GM21576 (cell line): ENCODE data around the gene PNMA5.
"Not testable (repeated sequence)": the region's sequence is repeated elsewhere in the genome, so short reads cannot be mapped to it uniquely, and the experiment has no call there.

ENCODE experiments used
- ATAC-seq: cut with Tn5 transposase; IDR thresholded peaks from one replicate; pipeline ENCODE4 v1.9.1; 2021; ENCODE audit warnings: mild to moderate bottlenecking, moderate library complexity; ENCODE audit not compliant: unreplicated experiment

The PNMA5 gene

DNA sequence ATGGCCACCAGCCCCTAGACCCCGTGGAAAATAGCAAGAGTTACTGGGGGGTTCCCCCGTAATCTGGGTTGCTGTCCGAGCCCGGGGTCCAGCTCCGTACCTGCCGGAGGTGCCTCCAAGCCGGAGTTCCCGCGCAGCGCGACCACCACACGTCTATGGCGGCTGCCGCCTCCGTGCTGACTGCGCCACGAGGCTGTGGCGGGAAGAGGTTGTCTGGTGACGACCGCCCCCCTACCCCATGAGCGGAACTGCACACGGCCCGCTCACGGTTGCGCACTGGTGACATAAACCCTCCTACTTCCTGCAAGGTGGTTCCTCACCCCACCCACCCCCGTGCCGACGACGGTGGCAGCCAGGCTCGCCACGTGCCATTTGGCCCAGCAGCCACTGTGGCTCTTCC lies at the start of gene PNMA5:
PNMA5 (minus strand) TSS at position 184 of the 400 bp plus-strand sequence. CDS start 2,518 bp downstream, outside the sequence.
- no peak for ATAC-seq

DNA sequence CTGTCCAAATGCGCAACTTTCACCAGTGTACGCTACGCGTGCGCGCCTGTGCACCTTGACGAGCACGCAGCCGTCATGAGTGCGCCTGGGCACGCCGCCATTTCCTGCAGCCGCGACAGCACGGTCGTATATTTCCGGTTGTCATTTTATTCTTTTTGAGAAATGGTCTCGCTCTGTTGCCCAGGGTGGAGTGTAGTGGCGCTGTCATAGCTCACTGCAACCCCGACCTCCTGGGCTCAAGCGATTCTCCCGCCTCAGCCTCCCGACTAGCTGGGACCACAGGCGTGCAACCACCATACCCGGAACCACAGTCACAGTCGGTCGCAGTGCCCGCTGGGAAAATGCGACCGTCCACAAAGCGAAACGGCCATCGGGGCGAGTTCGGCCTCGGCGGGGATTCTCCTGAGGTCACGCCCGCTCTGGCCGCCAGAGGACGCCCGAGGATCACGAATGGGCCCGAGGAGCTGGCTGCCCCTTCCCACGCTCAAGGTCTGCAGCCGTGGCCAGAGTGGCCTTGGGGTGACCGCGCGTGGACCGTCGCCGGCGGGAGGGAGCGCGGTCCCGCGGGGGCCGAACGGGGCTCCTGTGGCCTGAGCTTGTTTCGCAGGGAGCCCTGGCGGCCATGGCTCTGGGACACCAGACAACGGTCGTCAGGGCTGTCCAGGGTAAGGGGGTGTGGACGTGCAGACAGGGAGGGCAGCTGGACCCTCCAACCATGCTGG lies 38.6 kb upstream of the PNMA5 start:
- ATAC-seq, result peak; percentile 67

DNA sequence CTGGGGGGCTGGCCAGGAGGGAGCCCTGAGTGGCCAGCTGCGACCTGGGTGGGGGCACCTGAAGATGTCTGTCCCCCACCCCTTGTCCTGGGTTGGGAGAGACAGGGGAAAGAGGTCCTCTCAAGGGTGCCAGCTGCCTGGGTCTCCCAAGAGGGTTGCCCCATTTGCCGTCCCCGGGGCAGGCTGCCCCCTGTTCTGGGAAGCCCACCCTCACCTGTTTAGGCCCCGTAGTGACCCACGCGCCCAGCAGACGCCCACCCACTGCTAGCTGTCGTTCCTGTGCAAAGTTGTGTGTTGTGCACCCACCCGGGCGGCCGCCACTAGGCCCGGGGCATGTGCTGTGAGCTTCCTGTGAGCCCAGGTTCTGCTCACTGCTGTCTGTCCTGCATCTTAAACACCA lies 36.9 kb upstream of the PNMA5 start:
- no peak for ATAC-seq

DNA sequence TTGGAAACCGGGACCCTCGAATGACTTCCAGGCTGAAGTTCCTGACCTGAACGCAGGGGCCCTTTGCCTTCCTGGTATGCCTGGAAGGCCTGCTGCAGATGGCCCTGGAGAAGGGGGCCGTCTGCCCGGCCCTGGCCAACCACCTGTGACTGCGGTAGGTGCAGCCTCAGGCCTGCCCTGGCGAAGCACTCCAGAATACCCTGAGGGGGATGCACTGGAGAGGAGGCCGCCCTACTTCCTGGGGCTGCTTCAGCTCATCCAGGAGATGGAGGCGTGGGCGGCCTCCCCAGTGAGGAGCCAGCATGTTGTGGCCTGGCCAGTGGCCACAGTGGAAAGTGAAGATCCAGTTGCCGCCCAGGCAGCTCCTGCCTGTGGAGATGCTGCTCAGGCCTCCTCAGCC lies 36.0 kb upstream of the PNMA5 start:
- ATAC-seq, result no peak

DNA sequence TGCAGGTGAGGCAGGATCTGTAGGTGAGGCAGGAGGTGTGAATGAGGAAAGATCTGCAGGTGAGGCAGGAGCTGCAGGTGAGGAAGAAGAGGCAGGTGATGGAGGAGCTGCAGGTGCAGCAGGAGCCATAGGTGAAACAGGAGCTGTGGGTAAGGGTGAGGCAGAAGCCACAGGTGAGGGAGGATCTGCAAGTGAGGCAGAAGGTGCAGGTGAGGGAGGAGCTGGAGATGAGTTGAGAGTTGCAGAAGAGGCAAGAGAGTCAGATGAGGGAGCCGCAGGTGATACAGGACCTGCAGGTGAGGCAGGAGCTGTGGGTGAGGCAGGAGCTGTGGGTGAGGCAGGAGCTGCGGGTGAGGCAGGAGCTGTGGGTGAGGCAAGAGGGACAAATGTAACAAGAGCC lies 35.2 kb upstream of the PNMA5 start:
- ATAC-seq, result no peak

DNA sequence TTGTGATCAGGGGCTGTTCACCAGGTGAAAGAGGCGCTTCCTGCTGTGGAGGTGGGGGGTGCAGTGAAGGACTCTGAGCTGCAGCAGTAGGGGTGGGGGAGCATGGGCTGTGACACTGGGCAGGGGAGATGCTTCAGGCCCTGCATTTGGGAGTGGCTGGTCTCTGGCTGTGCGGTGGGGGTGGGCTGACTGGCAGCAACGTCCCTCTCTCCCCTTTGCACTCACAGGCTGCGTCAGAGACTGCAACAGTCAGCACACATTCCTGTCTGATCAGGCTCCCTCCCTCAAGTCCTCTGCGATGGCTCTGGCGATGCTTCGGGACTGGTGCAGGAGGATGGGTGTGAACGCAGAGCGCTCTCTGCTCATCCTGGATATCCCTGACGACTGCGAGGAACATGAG lies 34.6 kb upstream of the PNMA5 start:
- not testable (repeated sequence) for ATAC-seq

DNA sequence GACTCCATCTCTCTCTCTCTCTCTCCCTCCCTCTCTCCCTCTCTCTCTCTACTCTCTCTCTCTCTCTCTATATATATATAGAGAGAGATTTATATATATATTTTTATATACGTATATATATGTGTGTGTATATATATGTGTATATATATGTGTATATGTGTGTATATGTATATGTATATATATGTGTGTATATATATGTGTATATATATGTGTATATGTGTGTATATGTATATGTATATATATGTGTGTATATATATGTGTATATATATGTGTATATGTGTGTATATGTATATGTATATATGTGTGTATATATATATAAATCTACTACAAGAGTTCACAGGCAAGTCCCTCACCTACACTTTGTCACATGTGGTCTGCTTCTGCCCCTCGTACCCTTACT lies 32.6 kb upstream of the PNMA5 start:
- peak; percentile 90 for ATAC-seq

DNA sequence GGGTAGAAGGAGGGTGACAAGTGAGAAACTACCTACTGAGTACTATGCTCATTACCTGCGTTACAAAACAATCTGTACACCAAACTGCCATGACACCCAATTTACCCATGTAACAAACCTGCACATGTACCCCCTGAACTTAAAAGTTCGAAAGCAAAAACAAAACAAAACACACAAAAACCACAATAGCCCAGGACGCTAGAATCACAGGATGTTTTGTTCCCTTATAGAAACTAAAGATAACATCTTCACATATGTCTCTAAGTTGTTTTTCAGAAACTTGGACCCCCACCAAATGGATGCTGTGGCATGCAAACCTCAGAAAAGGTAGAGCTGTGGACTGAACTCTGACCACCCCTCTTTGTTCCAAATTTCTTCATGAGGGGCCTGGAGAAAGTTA lies 25.2 kb upstream of the PNMA5 start:
- ATAC-seq, result no peak

DNA sequence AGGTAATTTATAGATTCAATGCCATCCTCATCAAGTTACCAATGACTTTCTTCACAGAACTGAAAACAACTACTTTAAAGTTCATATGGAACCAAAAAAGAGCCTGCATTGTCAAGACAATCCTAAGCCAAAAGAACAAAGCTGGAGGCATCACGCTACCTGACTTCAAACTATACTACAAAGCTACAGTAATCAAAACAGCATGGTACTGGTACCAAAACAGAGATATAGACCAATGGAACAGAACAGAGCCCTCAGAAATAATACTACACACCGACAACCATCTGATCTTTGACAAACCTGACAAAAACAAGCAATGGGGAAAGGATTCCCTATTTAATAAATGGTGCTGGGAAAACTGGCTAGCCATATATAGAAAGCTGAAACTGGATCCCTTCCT lies 23.3 kb upstream of the PNMA5 start:
- not testable (repeated sequence) for ATAC-seq

DNA sequence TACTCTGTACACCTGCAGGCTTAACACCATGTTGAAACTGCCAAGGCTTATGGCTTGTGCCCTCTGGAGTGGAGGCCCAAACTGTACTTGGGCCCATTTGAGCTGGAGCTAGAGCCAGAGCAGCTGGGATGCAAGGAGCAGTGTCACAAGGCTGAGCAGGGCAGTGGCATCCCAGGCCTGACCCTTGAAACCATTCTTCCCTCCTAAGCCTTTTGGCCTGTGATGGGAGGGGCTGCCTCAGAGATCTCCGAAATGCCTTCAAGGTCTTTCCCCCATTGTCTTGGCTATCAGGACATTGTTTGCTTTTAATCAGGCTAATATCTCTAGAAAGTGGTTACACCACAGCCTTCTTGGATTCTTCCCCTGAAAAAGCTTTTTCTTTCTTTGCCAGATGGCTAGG lies 10.9 kb upstream of the PNMA5 start:
- ATAC-seq, result no peak

DNA sequence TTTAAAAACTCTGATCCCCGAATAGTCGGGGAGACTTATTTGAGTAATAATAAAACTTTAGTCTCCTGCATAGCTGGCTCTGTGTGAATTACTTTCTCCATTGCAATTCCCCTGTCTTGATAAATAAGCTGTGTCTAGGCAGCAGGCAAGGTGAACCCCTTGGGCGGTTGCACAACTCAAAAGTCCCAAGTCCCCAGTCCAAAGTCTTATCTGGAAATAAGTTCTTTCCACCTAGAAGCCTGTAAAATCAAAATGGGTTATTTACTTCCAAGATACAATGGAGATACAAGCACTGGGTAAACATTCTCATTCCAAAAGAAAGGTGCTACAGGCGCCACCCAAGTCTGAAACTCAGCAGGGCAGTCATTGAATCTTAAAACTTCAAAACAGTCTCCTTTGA lies 10.1 kb upstream of the PNMA5 start:
- ATAC-seq, result no peak

DNA sequence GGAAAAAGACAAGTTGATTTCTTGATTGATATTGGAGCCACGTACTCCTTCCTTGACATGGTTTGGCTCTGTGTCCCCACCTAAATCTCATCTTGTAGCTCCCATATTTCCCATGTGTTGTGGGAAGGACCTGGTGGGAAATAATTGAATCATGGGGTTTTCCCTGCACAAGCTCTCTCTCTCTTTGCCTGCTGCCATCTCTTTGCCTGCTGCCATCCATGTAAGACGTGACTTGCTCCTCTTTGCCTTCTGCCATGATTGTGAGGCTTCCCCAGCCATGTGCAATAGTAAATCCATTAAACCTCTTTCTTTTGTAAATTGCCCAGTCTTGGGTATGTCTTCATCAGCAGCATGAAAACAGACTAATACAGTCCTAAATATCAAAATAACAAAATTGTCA lies 8.3 kb upstream of the PNMA5 start:
- not testable (repeated sequence) for ATAC-seq

DNA sequence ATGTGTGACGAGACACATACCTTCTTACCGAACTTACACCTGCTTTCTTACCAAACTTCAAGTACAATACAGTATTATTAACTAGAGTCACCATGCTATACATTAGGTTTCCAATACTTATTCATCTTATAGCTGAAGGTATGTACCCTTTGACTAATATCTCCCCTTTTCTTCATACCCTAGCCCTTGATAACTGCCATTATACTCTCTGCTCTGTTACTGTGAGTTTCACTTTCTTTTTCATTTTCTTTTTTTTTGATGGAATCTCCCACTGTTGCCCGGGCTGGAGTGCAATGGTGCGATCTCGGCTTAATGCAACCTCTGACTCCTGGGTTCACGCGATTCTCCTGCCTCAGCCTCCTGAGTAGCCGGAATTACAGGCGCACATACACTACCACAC lies 3.4 kb upstream of the PNMA5 start:
- ATAC-seq, result no peak

DNA sequence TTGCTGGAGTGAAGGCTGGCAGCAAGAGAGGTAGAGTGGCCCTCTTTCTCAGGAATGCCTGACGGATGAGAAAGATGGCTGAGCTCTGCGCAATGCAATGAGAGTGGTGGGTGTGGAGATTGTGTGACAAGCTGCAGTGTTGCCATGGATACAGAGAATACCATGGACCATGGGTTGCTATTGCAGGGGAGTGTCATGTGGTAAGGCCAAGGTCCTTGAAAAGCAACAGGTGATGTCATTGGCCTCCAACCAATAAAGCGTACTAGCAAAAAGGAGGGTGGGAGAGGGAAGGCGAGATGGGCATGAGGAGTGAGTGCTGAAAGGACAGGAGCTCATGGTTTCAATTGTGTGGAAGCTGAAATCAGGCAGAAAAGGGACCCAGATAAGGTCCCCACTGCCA lies 1.8 kb downstream of the PNMA5 start:
- ATAC-seq, result no peak

DNA sequence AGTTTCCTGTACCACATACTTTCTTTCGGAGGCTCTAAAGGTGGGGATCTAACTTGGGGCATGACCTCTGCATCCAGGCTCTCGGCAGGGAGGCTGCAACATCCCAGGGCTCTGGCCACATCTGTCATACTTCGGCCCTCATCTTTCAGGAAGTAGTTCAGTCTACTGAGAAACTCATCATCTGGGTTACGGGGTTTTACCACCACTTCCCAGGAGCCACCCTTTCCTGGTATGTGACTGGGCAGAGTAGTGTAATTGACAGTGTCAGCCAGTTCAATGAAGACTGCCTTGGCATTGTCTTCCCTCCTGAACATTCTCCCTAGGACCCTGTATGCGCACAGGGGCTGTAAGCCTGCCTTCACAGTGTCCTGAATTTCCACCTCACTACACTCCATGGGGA lies 2.8 kb downstream of the PNMA5 start:
- no peak for ATAC-seq

DNA sequence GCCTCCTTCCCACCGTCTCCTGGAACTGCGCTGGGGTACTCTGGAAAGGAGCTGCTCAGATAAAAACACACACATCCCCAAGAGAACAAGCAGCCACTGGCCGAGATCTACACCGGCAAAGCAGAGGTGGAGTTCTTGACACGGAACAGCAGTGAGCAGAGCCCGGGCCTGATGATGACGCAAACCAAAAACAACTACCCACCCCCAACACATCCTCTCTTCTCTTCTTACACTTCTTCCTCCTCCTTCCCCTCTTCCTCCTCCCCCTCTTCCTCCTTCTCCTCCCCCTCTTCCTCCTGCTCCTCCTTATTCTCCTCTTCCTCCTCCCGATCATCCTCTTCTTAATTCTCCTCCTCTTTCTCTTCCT lies 4.6 kb downstream of the PNMA5 start:
- peak; percentile 28 for ATAC-seq

DNA sequence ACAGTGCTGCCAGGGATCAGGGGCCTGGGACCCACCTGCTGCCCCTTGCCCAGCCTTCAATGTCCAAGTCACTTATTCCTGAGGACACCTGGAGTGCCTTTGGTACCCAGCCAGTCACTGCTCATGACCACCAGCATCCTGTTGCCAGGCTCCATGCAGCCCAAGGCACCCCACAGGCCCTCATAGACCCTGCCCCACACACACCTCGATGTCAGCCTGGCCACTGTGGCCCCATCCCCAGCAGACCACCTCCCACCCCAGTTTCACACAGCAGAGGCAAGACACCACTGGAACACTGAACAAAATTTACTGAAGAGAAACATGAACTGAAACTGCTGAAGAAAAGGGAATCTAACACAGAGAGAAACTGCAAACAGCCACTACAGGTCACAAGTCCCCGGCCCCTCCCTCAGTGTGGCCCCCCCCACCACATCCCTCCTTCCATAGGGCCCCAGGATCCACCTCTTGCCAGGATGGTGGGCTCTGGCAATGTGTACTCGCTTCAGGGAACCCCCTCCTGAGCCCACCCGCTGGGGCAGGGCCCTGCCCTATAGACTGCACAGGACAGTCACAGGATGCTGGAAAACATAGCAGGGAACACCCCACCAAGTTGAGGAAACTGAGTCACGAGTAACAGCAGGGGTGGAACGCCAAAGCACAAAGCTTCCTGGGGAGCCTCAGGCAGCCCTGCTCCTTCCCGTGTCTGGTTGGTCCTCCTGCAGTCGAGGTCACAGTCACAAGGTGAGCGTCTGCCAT lies 5.2 kb downstream of the PNMA5 start:
- ATAC-seq, result peak; percentile 58

DNA sequence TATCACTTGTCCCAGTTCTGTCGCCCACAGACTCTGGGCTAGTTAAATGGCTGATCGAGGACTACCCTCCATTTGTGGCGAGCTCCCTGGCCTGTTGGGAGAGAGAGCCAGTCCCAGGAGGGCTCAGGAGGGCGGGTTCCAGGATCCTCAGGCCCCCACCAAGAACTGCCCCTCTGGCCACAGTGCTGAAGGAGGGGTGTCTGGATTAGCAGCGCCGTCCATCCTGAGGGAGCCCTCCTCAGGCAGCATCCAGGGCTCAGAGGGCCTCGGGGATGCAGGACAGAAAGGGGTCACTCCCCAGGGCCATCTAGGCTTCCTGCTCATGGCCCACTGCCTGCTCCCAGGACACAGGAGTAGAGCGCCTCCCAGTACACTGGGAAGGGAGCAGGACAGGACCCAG lies 6.1 kb downstream of the PNMA5 start:
- no peak for ATAC-seq

DNA sequence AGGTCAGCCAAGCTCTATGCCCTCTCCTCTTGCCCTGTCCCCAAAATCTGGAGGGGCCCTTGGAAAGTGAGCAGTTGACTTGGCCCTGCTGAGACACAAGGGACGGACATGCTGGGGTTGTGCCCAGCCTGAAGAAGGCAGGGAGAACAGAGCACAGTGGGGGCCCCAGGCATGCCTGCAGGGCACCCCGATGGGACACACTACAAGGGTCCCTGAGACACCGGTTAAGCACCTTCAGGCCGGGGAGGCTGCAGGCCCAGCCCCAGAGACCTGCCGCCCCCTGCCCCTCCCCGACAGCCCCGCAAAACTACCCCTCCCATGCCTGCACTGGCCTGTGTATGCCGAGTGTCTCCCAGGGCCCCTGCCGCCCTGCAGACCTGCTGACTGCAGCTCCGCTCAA lies 6.8 kb downstream of the PNMA5 start:
- not testable (repeated sequence) for ATAC-seq

DNA sequence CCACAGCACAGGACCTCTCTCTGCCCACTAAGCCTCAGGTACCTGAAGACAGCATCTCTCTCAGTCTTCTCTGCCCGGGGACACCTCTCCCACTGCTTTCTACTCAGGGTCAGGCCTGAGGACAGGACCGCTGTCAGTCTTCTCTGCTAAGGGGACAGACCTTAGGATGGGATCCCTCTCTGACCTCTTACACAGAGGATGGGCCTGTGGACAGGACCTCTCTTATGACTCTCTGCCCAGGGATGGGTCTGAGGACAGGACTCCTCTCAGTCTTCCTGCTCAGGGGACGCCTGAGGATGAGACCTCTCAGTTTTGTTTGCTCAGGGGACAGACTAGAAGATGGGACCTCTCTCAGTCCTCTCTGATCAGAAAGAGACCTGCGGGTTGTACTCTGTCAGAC lies 8.5 kb downstream of the PNMA5 start:
- ATAC-seq, result not testable (repeated sequence)

DNA sequence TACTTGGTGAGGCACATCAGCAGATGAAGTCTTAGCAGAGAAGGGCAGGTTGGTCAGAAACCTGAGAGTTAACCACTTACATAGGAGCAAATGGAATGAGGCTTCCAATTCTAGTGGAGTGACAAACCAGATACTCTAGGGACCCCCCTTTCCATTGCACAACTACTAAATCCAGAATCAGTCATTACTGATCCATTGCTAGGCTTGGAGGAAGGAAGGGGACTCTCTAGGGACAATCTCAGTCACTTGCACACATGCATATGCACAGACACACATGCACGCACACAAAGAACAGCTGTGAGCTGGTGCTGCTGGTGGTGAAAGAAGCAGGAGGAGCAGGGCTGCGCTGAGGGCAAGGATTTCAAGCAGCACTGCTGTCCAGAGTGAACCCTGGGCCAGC lies 25.7 kb downstream of the PNMA5 start:
- ATAC-seq, result no peak

DNA sequence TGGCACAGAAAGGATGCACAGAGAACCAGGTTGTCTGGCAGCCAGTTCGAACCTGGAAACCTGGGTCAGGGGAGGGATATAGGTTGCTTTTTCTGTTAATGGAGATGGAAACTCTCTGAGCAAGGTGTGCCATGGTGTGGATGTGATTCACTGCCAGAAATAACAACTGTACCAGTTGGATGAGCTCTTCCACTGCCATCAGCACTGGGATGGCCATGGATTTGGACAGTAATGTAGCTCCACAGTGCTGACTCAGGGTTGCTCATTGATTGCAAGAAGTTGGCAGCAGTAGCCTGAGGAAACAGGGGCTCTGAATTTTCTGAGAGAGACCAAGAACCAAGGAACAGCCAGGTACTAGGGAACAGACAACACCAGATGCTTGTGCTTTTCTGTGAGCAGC lies 33.8 kb downstream of the PNMA5 start:
- ATAC-seq, result no peak

DNA sequence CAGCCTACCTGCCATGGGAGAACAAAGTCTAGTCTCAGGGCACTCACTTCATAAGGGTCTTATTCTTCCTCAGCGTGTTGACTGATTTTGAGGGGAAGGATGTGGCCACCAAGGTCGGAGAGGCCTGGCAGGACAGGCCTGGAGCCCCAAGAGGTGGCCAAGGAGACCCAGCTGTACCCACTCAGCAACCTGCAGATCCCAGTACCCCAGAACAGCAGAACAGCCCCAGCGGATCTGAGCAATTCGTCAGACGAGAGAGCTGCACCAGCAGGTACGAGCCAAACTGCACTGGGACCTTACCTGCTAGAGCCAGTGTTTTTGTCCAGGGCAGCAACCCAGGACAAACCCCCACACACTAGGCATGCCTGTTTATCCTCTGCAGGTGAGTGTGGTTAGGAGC lies 34.3 kb downstream of the PNMA5 start:
- no peak for ATAC-seq
